Activated T-cell treated with anti-CD3 and anti-CD28 coated beads, Interleukin-2, amount 50 U/mL, for 72 hours (primary cell): ENCODE measurements around the gene GAK. TPM values are rescaled to one million over a fixed set of nuclear protein-coding genes. Genes with fewer than 3 reads are reported as not detected.
A peak's percentile ranks its signal among the peaks of the same experiment; 100 is the strongest.

ENCODE experiments used
- ATAC-seq, 2 donors: fragments of 150-1000 bp; cut with Tn5 transposase; replicated peaks in 1 of 2; 2 replicates each; pipeline ENCODE4 v1.10.0; 2021; ENCODE audit warnings: moderate library complexity in 2 of 2, mild to moderate bottlenecking in 1 of 2
- DNase-seq, 2 donors: peaks; one replicate each; pipeline ENCODE4 v3.0.0; 2021 to 2022; ENCODE audit warnings: mixed read lengths in 1 of 2
- H3K27ac Mint-ChIP-seq: one replicate; pipeline ENCODE4 v1.8.0; 2022; ENCODE audit warnings: mild to moderate bottlenecking, moderate library complexity, mixed read lengths
- H3K27me3 Mint-ChIP-seq: one replicate; pipeline ENCODE4 v1.8.0; 2022; ENCODE audit warnings: low read depth, mixed read lengths
- H3K36me3 Mint-ChIP-seq, 2 donors: one replicate each; pipeline ENCODE4 v1.8.0; 2022; ENCODE audit warnings: mixed read lengths in 2 of 2, mild to moderate bottlenecking in 1 of 2; ENCODE audit not compliant: insufficient read depth in 2 of 2
- H3K4me1 Mint-ChIP-seq: one replicate; pipeline ENCODE4 v1.8.0; 2022; ENCODE audit warnings: low read depth, mixed read lengths
- H3K4me3 Mint-ChIP-seq, 2 donors: one replicate each; pipeline ENCODE4 v1.8.0; 2022; ENCODE audit warnings: mild to moderate bottlenecking in 2 of 2, mixed read lengths in 2 of 2, moderate library complexity in 2 of 2
- H3K9me3 Mint-ChIP-seq, 2 donors: one replicate each; pipeline ENCODE4 v1.8.0; 2022; ENCODE audit warnings: mixed read lengths in 2 of 2
- total RNA-seq, 2 donors: library from RNA; stranded (reverse); gene quantifications; one replicate each; pipeline ENCODE4 v1.2.3, GENCODE V29; 2022

The GAK gene
- total RNA-seq, 2 donors from 2014 or later: 136 to 140 TPM

DNA sequence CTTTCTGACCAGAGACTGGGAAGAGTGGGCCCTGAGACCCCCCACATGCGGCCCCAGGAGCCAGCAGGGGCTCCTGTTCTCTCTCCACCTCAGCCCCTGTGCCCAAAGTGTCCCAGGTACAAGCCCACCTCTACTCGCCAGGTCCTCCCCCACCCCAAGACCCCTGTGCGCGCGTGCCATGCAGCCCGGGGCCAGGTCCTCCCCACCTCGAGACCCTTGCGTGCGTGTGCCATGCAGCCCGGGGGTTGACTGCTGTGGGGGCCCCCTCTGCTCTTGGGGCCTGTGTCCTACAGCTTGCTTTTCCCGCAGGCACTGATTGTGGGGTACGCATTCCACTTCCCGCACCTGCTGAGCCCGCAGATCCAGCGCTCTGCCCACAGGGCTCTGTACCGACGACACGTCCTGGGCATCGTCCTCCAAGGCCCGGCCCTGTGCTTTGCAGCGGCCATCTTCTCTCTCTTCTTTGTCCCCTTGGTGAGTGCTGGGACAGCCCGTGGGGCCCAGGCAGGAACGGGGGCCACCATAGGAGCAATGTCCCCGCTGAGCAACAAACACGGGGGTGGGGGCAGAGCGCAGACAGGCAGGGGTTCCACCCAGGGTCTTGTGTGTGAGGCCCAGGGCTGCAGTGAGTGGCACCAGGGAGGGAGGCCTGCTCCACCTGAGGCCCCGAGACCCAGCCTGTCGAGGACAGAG is 20.9 kb upstream of the GAK start:
- no peak for DNase-seq
- peak in 1 of 2 donors; percentile 6 for ATAC-seq
- Mint-ChIP-seq H3K36me3 (no peaks in the 10 kb centered on the region), H3K9me3 (no peaks in the 10 kb centered on the region), H3K27me3 (no peaks in the 10 kb centered on the region), H3K4me3 (no peak overlapping the region), H3K27ac (no peak overlapping the region), H3K4me1 (no peaks in the 10 kb centered on the region)

DNA sequence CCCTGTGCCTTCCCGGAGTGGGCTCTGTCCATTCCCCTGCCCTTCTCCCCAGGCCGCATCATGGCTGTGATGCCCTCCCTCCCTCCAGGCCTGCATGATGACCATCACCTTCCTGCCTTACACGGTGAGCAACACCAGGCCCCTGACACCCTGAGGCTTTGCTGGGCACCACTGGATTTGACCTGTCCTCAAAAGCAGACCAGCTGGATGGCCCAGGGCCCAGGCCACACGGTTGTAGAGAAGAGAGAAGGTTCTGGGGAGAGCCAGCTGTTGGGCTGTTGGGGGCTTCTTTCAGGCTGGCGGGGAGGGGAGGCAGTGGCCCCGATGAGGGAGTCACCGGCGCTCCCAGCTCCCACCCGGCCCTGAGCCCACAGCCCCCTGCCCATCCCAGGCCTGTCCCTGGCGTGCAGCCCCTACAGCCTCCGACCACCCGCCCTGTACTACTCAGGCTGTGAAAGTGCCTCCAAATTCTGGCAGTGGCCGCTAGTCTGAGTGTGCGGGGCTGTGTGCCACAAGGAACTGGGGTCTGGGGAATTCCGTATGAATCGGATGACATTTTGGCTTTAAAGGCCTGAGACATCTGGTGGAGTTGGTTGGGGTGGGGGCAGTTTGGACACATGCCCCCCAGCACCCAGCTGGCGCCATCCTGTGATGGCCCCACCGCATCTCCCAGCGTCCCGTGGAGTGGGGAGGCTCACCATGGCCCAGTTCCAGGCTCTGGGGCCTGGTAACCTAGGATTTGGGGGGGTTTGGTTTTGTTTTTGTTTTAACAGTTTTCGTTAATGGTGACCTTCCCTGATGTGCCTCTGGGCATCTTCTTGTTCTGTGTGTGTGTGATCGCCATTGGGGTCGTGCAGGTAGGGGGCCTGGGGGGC is 19.7 kb upstream of the GAK start:
- DNase-seq (no peak), ATAC-seq (no peak)
- no peaks in the 10 kb centered on the region for H3K27me3 Mint-ChIP-seq
- no peak overlapping the region for H3K4me3 Mint-ChIP-seq
- H3K9me3 Mint-ChIP-seq: no peaks in the 10 kb centered on the region
- H3K4me1 Mint-ChIP-seq: no peaks in the 10 kb centered on the region
- no peak overlapping the region for H3K27ac Mint-ChIP-seq
- H3K36me3 Mint-ChIP-seq: no peaks in the 10 kb centered on the region

GRCh38 chr4:951186-951585 is 19.1 kb upstream of the GAK start:
- Mint-ChIP-seq H3K9me3 (no peaks in the 10 kb centered on the region), H3K27ac (no peak overlapping the region), H3K4me1 (no peaks in the 10 kb centered on the region), H3K27me3 (no peaks in the 10 kb centered on the region), H3K36me3 (no peaks in the 10 kb centered on the region), H3K4me3 (no peak overlapping the region)
- ATAC-seq (no peak), DNase-seq (no peak)

- Mint-ChIP-seq H3K27me3 (no peaks in the 10 kb centered on the region), H3K27ac (no peak overlapping the region), H3K36me3 (no peaks in the 10 kb centered on the region), H3K9me3 (no peaks in the 10 kb centered on the region), H3K4me1 (no peaks in the 10 kb centered on the region), H3K4me3 (no peak overlapping the region)
- no peak for DNase-seq
- no peak for ATAC-seq
Observed at GRCh38 chr4:950136-951020, 18.3 kb upstream of the GAK start.

DNA sequence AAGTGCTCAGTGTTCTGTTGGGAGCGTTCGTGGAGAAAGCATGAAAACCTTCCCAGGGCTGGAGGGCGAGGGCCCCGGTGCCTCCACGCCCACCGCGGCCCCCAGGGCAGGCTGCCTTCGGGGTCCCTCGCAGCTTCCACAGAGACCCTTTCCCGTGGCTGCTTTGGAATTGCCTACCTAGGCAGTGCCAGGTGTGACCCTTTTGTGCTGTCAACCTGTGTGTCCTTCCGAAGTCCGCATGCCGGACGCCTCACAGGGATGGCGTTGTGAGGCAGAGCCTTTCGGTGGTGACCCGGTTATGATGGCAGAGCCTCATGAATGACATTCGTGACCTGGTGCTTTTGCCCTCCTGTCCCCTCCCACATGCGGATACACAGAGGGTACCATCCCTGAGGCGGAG is 17.5 kb upstream of the GAK start:
- Mint-ChIP-seq H3K4me3 (no peak overlapping the region), H3K27ac (no peak overlapping the region)

DNA sequence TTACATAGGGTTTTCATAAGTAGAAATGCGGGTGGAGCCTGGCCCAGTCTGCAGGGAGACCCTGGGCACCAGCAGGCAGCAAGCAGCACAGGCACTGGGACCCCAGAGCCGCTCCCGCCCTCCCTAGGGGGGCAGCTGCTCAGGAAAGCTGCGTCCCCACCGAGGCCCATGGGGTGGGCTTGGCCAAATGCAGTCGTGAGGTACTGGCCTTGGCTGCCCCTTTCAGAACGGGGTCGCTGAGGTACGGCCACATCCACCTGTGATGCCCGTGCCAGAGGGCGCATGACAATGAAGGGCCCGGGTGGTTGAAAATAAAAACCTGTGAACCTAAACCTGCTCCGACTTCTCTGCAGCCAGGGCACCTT is 16.8 kb upstream of the GAK start:
- no peak for ATAC-seq
- no peak overlapping the region for H3K27ac Mint-ChIP-seq
- H3K27me3 Mint-ChIP-seq: no peaks in the 10 kb centered on the region
- no peaks in the 10 kb centered on the region for H3K36me3 Mint-ChIP-seq
- no peaks in the 10 kb centered on the region for H3K9me3 Mint-ChIP-seq
- H3K4me3 Mint-ChIP-seq: no peak overlapping the region
- H3K4me1 Mint-ChIP-seq: no peaks in the 10 kb centered on the region
- no peak for DNase-seq

More for the DNA sequence above, 17.5 kb upstream of the GAK start:
- Mint-ChIP-seq H3K27me3 (no peaks in the 10 kb centered on the region), H3K9me3 (no peaks in the 10 kb centered on the region), H3K36me3 (no peaks in the 10 kb centered on the region), H3K4me1 (no peaks in the 10 kb centered on the region)
- ATAC-seq (no peak), DNase-seq (no peak)

DNA sequence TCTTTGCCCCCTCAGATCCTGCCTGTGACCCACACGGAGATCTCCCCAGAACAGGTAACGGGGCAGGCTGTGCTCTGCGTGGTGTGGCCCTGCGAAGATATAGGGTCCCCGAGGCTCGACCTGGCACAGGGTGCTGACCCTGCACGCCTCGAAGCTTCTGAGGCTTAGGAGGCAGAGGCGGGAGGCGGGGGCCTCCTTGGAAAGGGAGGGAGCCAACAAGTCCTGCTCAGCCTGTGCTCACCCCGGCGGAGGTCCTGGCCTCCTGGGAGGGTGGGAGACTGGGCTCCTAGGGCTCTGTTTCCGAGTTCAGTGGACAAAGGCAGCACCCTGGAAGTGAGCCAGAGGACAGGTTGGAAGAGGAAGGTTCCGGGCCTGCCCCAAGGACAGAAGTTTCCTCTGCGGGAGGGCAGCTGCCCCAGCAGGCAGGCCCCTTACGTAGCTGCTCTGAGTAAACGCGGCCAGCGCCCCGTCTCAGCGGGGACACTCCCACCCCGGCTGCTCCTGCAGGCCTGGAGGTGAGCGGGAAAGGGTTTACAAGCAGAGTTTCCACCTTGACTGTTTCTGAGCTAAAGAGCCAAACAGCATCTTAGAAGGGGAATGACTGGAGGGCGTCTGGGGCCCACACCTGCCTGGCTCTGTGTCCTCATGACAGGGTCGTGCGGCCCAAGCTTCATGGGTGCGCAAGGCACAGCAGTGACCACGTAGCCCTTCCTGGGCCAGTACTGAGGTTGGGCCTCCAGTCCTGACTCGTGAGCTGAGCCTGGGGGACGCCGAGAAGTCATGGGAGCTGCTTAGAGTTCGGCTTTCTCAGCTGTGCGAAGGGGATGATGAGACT is 16.2 kb upstream of the GAK start:
- Mint-ChIP-seq H3K4me3 (no peak overlapping the region), H3K4me1 (no peaks in the 10 kb centered on the region), H3K9me3 (no peaks in the 10 kb centered on the region), H3K27me3 (no peaks in the 10 kb centered on the region), H3K27ac (no peak overlapping the region), H3K36me3 (no peaks in the 10 kb centered on the region)
- no peak for DNase-seq
- no peak for ATAC-seq

DNA sequence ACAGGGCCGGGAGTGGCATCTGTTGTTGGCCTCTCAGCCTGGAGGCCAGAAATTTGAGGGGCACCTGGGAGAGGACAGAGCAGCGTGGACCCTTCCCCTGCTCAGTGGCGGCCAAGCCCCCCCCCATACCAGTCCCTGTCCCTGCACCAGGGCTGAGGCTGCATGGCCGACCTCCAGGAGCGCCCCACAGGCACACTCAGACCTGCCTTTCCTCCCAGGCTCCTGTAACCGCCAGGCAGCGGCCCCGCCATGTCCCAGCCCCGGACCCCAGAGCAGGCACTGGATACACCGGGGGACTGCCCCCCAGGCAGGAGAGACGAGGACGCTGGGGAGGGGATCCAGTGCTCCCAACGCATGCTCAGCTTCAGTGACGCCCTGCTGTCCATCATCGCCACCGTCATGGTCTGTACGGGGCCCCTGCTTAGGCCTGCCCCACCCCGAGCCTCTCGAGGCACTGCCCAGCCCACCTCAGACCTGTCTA is 15.4 kb upstream of the GAK start:
- no peak for ATAC-seq
- no peak overlapping the region for H3K4me3 Mint-ChIP-seq
- no peak for DNase-seq
- no peaks in the 10 kb centered on the region for H3K27me3 Mint-ChIP-seq
- no peaks in the 10 kb centered on the region for H3K4me1 Mint-ChIP-seq
- H3K9me3 Mint-ChIP-seq: no peaks in the 10 kb centered on the region
- no peak overlapping the region for H3K27ac Mint-ChIP-seq
- no peaks in the 10 kb centered on the region for H3K36me3 Mint-ChIP-seq

- H3K27ac Mint-ChIP-seq: no peak overlapping the region
- no peaks in the 10 kb centered on the region for H3K36me3 Mint-ChIP-seq
- H3K4me3 Mint-ChIP-seq: no peak overlapping the region
- H3K9me3 Mint-ChIP-seq: no peaks in the 10 kb centered on the region
- no peak for ATAC-seq
- H3K4me1 Mint-ChIP-seq: no peaks in the 10 kb centered on the region
- no peak for DNase-seq
- H3K27me3 Mint-ChIP-seq: no peaks in the 10 kb centered on the region
Observed at GRCh38 chr4:946517-947471, 14.7 kb upstream of the GAK start.

DNA sequence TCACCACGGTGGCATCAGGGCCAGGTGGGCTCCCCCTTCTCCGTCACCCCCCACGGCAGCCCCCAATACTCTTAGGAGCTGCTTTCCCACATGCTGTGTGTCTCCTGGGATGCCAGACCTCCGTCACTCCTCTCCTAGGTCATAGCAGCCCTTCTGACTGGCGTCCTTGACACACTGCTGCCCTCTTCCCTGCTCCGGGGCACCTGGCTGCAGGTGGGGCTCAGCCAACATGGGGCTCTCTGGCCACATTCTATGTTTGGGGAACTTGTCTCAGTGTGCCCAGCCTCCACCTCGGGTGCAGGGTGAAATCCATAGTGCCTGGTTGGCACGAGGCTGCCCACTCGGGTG is 14.0 kb upstream of the GAK start:
- no peak overlapping the region for H3K27ac Mint-ChIP-seq
- ATAC-seq (no peak), DNase-seq (no peak)
- H3K36me3 Mint-ChIP-seq: no peaks in the 10 kb centered on the region
- H3K9me3 Mint-ChIP-seq: no peaks in the 10 kb centered on the region
- H3K4me3 Mint-ChIP-seq: no peak overlapping the region
- no peaks in the 10 kb centered on the region for H3K4me1 Mint-ChIP-seq
- H3K27me3 Mint-ChIP-seq: no peaks in the 10 kb centered on the region

DNA sequence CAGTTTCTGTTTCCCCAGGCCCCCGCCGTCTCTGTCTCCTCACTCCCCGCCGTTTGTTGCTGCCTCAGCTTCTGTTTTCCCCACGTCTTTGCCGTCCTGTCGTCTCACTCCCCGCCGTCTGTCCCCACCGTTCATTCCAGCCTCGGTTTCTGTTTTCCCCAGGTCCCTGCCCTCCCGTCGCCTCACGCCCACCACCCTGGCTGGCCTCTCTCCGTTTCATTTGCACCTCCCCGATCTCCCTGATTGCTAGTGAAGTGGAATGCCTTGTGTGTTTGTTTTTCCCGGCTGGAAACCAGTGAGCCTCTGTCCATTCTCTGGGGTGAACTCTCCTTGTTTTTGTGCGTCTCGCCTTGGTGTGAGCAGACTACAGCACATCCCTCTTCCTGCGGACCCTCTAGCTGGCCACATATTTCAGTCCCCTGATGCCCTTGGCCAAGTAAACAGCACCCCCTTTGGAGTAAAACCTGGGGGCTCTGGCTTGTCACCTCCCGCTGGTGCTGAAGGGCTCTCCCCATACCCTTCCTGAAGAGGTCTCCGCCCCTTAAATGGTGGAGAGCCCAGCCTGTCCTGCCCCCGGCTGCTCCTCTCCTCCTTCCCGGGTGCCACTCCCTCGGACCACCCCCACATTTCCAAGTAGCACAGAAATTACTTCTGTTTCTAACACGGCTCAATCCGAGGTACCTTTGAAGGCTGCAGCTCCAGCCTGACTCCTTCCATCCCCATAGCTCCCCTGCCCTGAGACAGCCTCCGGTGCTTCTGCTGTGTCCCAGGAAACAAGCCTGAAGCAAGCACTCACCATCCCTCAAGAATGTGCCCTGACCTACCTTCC is 13.4 kb upstream of the GAK start:
- no peak overlapping the region for H3K4me3 Mint-ChIP-seq
- no peaks in the 10 kb centered on the region for H3K9me3 Mint-ChIP-seq
- H3K27me3 Mint-ChIP-seq: no peaks in the 10 kb centered on the region
- ATAC-seq: no peak
- H3K27ac Mint-ChIP-seq: no peak overlapping the region
- DNase-seq: no peak
- no peaks in the 10 kb centered on the region for H3K36me3 Mint-ChIP-seq
- no peaks in the 10 kb centered on the region for H3K4me1 Mint-ChIP-seq
